Activated naive CD4-positive, alpha-beta T cell treated with anti-CD3 and anti-CD28 coated beads, Interleukin-2, amount 50 U/mL, for 16 hours (primary cell): ENCODE measurements around the gene PPP4R4.

Experiments used
- DNase-seq: peaks from one replicate; pipeline ENCODE4 v3.0.0-alpha.2; 2020

The PPP4R4 gene

GRCh38 chr14:94312481-94313246 is 138.5 kb downstream of the PPP4R4 start:
- no peak for DNase-seq

- DNase-seq = no peak
Observed at GRCh38 chr14:94313991-94314655, 140.0 kb downstream of the PPP4R4 start.

- no peak for DNase-seq
Observed at GRCh38 chr14:94314890-94315289, 140.8 kb downstream of the PPP4R4 start.

GRCh38 chr14:94316692-94317091 is 142.6 kb downstream of the PPP4R4 start:
- no peak for DNase-seq

GRCh38 chr14:94317259-94317658 is 143.1 kb downstream of the PPP4R4 start:
- DNase-seq = no peak

GRCh38 chr14:94320243-94320642 is 146.1 kb downstream of the PPP4R4 start:
- no peak for DNase-seq

GRCh38 chr14:94321421-94322271 is 147.5 kb downstream of the PPP4R4 start:
- DNase-seq = no peak

- no peak for DNase-seq
Observed at GRCh38 chr14:94322648-94323570, 148.8 kb downstream of the PPP4R4 start, which contains the start of gene SERPINA6. Gene SERPINA6, minus strand, starts transcription at chr14:94323336. Its CDS starts 8,688 bp downstream, at chr14:94314648.

- DNase-seq = no peak
Observed at GRCh38 chr14:94328196-94328595, 154.1 kb downstream of the PPP4R4 start.
